Suprapubic skin (tissue), 4 donors: ENCODE measurements around the gene PEX6. TPM values are rescaled to one million over a fixed set of nuclear protein-coding genes. Genes with fewer than 3 reads are reported as not detected.

Source experiments
- DNase-seq, 2 donors: peaks; one replicate each; pipeline ENCODE4 v3.0.0-alpha.2; 2019; ENCODE audit warnings: low spot score in 2 of 2
- H3K27ac ChIP-seq: fragments of 200-600 bp; sonication (generic); one replicate; pipeline ENCODE4 v1.5.1; 2019
- H3K27me3 ChIP-seq: fragments of 200-600 bp; sonication (generic); one replicate; pipeline ENCODE4 v1.5.1; 2019
- H3K36me3 ChIP-seq: fragments of 200-600 bp; sonication (generic); one replicate; pipeline ENCODE4 v1.5.1; 2019
- H3K4me1 ChIP-seq: fragments of 200-600 bp; sonication (generic); one replicate; pipeline ENCODE4 v1.5.1; 2019
- H3K4me3 ChIP-seq: fragments of 200-600 bp; sonication (generic); one replicate; pipeline ENCODE4 v1.5.1; 2019; ENCODE audit warnings: mild to moderate bottlenecking
- H3K9me3 ChIP-seq: fragments of 200-600 bp; sonication (generic); one replicate; pipeline ENCODE4 v1.5.1; 2019
- EP300 ChIP-seq: sonication (generic); formaldehyde crosslinking; IDR thresholded peaks from one replicate; pipeline ENCODE4 v1.6.1; 2017; ENCODE audit warnings: antibody characterized with exemption
- POLR2A ChIP-seq, 2 donors: fragments of 450-650 bp; IDR thresholded peaks; one replicate each; pipeline ENCODE4 v1.6.1; 2017; ENCODE audit warnings: antibody characterized with exemption in 2 of 2, mild to moderate bottlenecking in 2 of 2, moderate library complexity in 2 of 2
- POLR2AphosphoS5 ChIP-seq, 3 donors: sonication (generic); formaldehyde crosslinking; IDR thresholded peaks; one replicate each; pipeline ENCODE4 v1.6.1; 2017; ENCODE audit warnings: antibody characterized with exemption in 3 of 3
- WGBS: methylation state at CpG from one replicate; pipeline ENCODE4 v1.1.5; 2018; 5-methylcytosine and 5-hydroxymethylcytosine counted together
- total RNA-seq, 4 donors: library from RNA; depleted of rRNA; stranded (reverse); fragments of >200 nt; gene quantifications; one replicate each; pipeline ENCODE4 v1.1.0, GENCODE V29; 2016
- TF ChIP-seq, protein P1 (sequence below), 2 donors: fragments of 200-600 bp in 1 of 2; fragments of 450-650 bp in 1 of 2; sonication (generic) in 1 of 2; IDR thresholded peaks; one replicate each; pipeline ENCODE4 v1.5.1; 2016 to 2019; ENCODE audit warnings: antibody characterized with exemption in 2 of 2, mild to moderate bottlenecking in 1 of 2, moderate library complexity in 1 of 2

Gene PEX6
- total RNA-seq, 4 donors from 2014 or later, result 18.6 to 48.0 (median 22.8) TPM

DNA sequence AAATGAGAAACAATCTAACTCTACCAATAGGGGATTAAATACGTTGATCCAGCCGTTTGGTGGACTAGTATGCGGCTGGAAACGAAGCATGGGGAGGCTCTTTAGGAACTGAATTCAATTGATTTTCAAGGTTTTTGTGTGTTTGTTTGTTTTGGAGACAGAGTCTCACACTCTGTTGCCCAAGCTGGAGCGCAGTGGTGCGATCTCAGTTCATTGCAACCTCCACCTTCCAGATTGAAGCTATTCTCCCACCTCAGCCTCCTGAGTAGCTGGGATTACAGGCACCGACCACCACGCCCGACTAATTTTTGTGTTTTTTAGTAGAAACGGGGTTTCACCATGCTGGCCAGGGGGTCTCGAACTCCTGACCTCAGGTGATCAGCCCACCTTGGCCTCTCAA is 42.6 kb downstream of the PEX6 start:
- 95% methylated on average over 11 of the region's 11 CpGs for WGBS
- Histone ChIP-seq H3K36me3 (peaks cover 65% of the 10 kb centered on the region), H3K27ac (no peak overlapping the region), H3K4me3 (no peak overlapping the region), H3K27me3 (no peaks in the 10 kb centered on the region), H3K9me3 (no peaks in the 10 kb centered on the region), H3K4me1 (peaks cover 20% of the 10 kb centered on the region)
- TF ChIP-seq POLR2A (IDR thresholded peaks at IDR 0.05) (no peak), POLR2AphosphoS5 (IDR thresholded peaks at IDR 0.05) (no peak), EP300 (no peak)
- TF ChIP-seq, protein P1, sequence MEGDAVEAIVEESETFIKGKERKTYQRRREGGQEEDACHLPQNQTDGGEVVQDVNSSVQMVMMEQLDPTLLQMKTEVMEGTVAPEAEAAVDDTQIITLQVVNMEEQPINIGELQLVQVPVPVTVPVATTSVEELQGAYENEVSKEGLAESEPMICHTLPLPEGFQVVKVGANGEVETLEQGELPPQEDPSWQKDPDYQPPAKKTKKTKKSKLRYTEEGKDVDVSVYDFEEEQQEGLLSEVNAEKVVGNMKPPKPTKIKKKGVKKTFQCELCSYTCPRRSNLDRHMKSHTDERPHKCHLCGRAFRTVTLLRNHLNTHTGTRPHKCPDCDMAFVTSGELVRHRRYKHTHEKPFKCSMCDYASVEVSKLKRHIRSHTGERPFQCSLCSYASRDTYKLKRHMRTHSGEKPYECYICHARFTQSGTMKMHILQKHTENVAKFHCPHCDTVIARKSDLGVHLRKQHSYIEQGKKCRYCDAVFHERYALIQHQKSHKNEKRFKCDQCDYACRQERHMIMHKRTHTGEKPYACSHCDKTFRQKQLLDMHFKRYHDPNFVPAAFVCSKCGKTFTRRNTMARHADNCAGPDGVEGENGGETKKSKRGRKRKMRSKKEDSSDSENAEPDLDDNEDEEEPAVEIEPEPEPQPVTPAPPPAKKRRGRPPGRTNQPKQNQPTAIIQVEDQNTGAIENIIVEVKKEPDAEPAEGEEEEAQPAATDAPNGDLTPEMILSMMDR (IDR thresholded peaks at IDR 0.05), result no peak
- DNase-seq, result no peak

DNA sequence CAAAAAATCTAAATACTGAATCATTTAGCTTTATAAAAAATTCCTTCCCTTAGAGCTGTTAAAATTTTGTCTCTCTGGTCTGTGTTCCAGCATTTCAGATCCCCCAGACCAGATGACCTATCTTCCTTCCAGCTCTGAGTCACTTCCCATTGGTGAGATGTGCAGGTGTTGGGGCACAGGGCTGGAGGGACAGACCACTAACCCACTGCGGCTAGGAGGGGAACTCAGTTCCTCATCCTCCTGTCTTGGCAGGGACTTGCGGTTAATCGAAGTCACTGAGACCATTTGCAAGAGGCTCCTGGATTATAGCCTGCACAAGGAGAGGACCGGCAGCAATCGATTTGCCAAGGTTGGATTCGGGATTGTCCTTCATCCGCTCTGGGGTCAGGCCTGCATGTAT is 43.7 kb downstream of the PEX6 start:
- peaks cover 31% of the 10 kb centered on the region for H3K4me1 ChIP-seq
- H3K4me3 ChIP-seq, result no peak overlapping the region
- no peak overlapping the region for H3K27ac ChIP-seq
- TF ChIP-seq, protein P1 (IDR thresholded peaks at IDR 0.05), result no peak
- TF ChIP-seq EP300 (no peak), POLR2AphosphoS5 (IDR thresholded peaks at IDR 0.05) (no peak)
- H3K9me3 ChIP-seq, result no peaks in the 10 kb centered on the region
- peaks cover 60% of the 10 kb centered on the region for H3K36me3 ChIP-seq
- 79% methylated on average over 4 of the region's 7 CpGs for WGBS
- H3K27me3 ChIP-seq, result no peaks in the 10 kb centered on the region
- DNase-seq, result no peak

DNA sequence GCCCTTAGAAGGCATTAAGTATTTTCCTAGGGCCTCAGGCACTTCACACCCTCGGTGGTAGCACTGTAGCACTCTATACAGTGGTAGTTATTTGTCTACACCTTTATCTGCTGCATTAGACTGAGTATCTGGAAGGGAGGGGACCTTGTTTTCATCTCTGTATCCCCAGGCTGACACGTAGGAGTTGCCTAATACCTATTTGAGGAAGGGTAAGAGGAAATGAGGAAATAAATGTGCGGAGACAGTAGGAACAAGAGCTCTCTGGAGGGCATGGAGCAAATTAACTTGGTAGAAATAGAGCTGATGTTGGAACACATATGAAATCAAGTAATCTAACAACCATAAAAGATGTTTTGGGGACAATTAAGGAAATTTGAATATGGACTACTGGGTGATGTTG is 45.8 kb downstream of the PEX6 start:
- WGBS, result 48% methylated on average over 3 of the region's 3 CpGs
- H3K27ac ChIP-seq, result no peak overlapping the region
- no peak for DNase-seq

DNA sequence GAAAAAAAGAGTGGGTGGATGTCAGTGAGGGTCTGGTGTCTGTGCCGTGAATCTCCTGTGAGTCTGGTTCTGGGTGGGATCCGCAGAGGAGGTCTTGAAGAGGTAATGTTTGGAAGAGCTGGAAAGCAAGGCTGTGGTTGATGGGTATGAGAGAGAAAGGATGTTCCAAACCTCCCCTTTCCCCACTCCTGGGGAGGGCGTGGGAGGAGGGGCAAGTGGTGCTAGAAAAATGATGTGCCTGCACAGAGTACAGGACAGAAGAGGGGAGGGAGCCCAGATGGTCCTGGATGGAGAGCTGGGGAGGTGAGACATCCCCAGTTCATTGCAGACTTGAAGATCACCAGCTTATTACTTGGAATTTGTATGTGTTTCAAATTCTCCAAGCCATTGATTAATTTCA is 46.6 kb downstream of the PEX6 start:
- peaks cover 31% of the 10 kb centered on the region for H3K36me3 ChIP-seq
- TF ChIP-seq EP300 (no peak), POLR2A (IDR thresholded peaks at IDR 0.05) (no peak), POLR2AphosphoS5 (IDR thresholded peaks at IDR 0.05) (no peak)
- TF ChIP-seq, protein P1 (IDR thresholded peaks at IDR 0.05), result no peak
- 86% methylated on average over 3 of the region's 3 CpGs for WGBS
- H3K9me3 ChIP-seq, result no peaks in the 10 kb centered on the region
- DNase-seq, result no peak
- no peaks in the 10 kb centered on the region for H3K27me3 ChIP-seq
- H3K4me3 ChIP-seq, result no peak overlapping the region
- no peak overlapping the region for H3K27ac ChIP-seq
- H3K4me1 ChIP-seq, result peaks cover 46% of the 10 kb centered on the region

More for the DNA sequence above, 45.8 kb downstream of the PEX6 start:
- Histone ChIP-seq H3K4me1 (peaks cover 44% of the 10 kb centered on the region), H3K36me3 (peaks cover 39% of the 10 kb centered on the region), H3K27me3 (no peaks in the 10 kb centered on the region), H3K4me3 (no peak overlapping the region), H3K9me3 (no peaks in the 10 kb centered on the region)
- TF ChIP-seq POLR2A (IDR thresholded peaks at IDR 0.05) (no peak), POLR2AphosphoS5 (IDR thresholded peaks at IDR 0.05) (no peak), EP300 (no peak)
- TF ChIP-seq, protein P1 (IDR thresholded peaks at IDR 0.05), result no peak

DNA sequence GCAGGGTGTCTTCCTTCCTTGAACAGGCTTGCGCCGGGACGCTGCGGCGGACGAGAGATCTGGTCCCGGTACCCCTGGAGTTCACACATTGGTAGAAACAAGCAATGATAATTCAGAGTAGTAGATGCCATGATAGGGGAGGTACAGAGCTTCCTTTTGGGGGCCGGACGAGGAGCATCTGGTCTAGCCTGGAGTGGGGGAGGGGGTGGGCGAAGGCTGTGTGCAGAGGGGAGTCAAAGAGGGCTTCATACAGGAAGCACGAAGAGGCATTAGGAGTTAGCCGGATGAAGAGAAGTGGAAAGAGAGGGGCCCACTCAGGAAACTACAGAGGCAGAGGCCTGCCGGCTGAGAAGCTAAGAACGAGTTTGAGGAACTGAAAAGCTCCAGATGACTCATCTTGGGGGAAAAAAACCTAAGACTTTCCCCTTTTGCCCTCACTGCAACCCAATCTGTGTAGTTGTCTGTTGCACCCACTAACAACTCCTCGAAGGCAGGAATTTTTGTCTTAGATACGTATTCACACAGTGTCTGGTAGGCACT is 49.1 kb downstream of the PEX6 start:
- Histone ChIP-seq H3K4me1 (peaks cover 46% of the 10 kb centered on the region), H3K4me3 (peak overlapping the region; percentile 91), H3K27me3 (peaks cover 5% of the 10 kb centered on the region), H3K36me3 (peaks cover 7% of the 10 kb centered on the region), H3K9me3 (no peaks in the 10 kb centered on the region), H3K27ac (peak overlapping the region; percentile 94)
- no peak for TF ChIP-seq EP300
- TF ChIP-seq, protein P1 (IDR thresholded peaks at IDR 0.05), result no peak
- no peak for TF ChIP-seq POLR2A (IDR thresholded peaks at IDR 0.05)
- TF ChIP-seq POLR2AphosphoS5 (IDR thresholded peaks at IDR 0.05), result no peak
- under 1% methylated on average over 16 of the region's 16 CpGs for WGBS
- DNase-seq, result no peak
